Measurements from ENCODE around the gene COX6B2. TPM values are rescaled to one million over a fixed set of nuclear protein-coding genes. Genes with fewer than 3 reads are reported as not detected.
A peak's percentile ranks its signal among the peaks of the same experiment; 100 is the strongest.

COX6B2 gene
- total and polyA plus RNA-seq, 2 of the 13 experiments (the other 11 are each of a cell fraction or from before 2014, with no cell fraction given) = 0.21 TPM; not detected in 1

DNA sequence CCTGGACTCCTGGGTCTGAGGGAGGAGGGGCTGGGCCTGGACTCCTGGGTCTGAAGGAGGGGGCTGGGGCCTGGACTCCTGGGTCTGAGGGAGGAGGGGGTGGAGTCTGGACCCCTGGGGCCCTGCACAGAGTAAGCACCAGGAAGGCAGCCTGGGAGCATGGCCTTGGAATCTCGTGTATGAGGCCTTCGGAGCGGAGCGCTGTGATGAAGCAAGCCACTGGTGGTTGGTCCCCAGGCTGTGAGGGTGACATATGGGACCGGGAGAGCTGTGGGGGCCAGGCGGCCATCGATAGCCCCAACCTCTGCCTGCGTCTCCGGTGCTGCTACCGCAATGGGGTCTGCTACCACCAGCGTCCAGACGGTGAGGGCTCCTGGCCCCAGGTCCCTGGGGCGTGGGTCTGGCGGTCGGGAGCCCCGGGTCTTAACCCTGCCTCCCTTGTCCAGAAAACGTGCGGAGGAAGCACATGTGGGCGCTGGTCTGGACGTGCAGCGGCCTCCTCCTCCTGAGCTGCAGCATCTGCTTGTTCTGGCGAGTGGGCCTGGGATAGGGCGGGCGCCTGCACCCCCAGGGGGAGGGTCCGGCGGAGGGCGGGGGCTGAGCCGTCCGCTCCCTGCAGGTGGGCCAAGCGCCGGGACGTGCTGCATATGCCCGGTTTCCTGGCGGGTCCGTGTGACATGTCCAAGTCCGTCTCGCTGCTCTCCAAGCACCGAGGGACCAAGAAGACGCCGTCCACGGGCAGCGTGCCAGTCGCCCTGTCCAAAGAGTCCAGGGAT lies 23.0 kb upstream of the COX6B2 start (continued):
- TF ChIP-seq, protein P1, sequence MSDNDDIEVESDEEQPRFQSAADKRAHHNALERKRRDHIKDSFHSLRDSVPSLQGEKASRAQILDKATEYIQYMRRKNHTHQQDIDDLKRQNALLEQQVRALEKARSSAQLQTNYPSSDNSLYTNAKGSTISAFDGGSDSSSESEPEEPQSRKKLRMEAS (IDR thresholded peaks at IDR 0.05) = 0 out of 2 replicates have a peak, but pooled peaks have one; percentile 6
- no peak for TF ChIP-seq U2AF2 (IDR thresholded peaks at IDR 0.05; ENCODE audit: low read depth, low read length)
- no peak for TF ChIP-seq ZNF589 (CRISPR knock-in tag; conservative IDR thresholded peaks at IDR 0.05)
- TF ChIP-seq, protein P2, sequence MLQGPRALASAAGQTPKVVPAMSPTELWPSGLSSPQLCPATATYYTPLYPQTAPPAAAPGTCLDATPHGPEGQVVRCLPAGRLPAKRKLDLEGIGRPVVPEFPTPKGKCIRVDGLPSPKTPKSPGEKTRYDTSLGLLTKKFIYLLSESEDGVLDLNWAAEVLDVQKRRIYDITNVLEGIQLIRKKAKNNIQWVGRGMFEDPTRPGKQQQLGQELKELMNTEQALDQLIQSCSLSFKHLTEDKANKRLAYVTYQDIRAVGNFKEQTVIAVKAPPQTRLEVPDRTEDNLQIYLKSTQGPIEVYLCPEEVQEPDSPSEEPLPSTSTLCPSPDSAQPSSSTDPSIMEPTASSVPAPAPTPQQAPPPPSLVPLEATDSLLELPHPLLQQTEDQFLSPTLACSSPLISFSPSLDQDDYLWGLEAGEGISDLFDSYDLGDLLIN (CRISPR knock-in tag; IDR thresholded peaks at IDR 0.05; ENCODE audit: borderline replicate concordance) = no peak
- TF ChIP-seq PATZ1 (CRISPR knock-in tag; IDR thresholded peaks at IDR 0.05) = peak; percentile 60; the same call in 1 of the 2 replicates
- no peak for TF ChIP-seq ZNF709 (CRISPR knock-in tag; IDR thresholded peaks at IDR 0.05)
- no peak for TF ChIP-seq LCORL (IDR thresholded peaks at IDR 0.05)
- peak; percentile 34; the same call in 1 of the 2 replicates for TF ChIP-seq LCORL (CRISPR knock-in tag; IDR thresholded peaks at IDR 0.05)
- TF ChIP-seq, protein P3, sequence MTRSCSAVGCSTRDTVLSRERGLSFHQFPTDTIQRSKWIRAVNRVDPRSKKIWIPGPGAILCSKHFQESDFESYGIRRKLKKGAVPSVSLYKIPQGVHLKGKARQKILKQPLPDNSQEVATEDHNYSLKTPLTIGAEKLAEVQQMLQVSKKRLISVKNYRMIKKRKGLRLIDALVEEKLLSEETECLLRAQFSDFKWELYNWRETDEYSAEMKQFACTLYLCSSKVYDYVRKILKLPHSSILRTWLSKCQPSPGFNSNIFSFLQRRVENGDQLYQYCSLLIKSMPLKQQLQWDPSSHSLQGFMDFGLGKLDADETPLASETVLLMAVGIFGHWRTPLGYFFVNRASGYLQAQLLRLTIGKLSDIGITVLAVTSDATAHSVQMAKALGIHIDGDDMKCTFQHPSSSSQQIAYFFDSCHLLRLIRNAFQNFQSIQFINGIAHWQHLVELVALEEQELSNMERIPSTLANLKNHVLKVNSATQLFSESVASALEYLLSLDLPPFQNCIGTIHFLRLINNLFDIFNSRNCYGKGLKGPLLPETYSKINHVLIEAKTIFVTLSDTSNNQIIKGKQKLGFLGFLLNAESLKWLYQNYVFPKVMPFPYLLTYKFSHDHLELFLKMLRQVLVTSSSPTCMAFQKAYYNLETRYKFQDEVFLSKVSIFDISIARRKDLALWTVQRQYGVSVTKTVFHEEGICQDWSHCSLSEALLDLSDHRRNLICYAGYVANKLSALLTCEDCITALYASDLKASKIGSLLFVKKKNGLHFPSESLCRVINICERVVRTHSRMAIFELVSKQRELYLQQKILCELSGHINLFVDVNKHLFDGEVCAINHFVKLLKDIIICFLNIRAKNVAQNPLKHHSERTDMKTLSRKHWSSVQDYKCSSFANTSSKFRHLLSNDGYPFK (CRISPR knock-in tag; IDR thresholded peaks at IDR 0.05; ENCODE audit: borderline replicate concordance) = 0 out of 2 replicates have a peak, but pooled peaks have one; percentile 9
- no peak for TF ChIP-seq DDIT3 (CRISPR knock-in tag; IDR thresholded peaks at IDR 0.05)
- TF ChIP-seq, protein P4, sequence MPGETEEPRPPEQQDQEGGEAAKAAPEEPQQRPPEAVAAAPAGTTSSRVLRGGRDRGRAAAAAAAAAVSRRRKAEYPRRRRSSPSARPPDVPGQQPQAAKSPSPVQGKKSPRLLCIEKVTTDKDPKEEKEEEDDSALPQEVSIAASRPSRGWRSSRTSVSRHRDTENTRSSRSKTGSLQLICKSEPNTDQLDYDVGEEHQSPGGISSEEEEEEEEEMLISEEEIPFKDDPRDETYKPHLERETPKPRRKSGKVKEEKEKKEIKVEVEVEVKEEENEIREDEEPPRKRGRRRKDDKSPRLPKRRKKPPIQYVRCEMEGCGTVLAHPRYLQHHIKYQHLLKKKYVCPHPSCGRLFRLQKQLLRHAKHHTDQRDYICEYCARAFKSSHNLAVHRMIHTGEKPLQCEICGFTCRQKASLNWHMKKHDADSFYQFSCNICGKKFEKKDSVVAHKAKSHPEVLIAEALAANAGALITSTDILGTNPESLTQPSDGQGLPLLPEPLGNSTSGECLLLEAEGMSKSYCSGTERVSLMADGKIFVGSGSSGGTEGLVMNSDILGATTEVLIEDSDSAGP (CRISPR knock-in tag; IDR thresholded peaks at IDR 0.05; ENCODE audit: borderline replicate concordance) = 0 out of 2 replicates have a peak, but pooled peaks have one; percentile 16
- TF ChIP-seq ZNF101 (CRISPR knock-in tag; IDR thresholded peaks at IDR 0.05; ENCODE audit: borderline replicate concordance, low read depth) = no peak
- peak; percentile 50 for TF ChIP-seq SAP130 (CRISPR knock-in tag; IDR thresholded peaks at IDR 0.05; ENCODE audit: low read depth)
- TF ChIP-seq ZSCAN22 (CRISPR knock-in tag; IDR thresholded peaks at IDR 0.05) = peak; percentile 98
- TF ChIP-seq, protein P5, sequence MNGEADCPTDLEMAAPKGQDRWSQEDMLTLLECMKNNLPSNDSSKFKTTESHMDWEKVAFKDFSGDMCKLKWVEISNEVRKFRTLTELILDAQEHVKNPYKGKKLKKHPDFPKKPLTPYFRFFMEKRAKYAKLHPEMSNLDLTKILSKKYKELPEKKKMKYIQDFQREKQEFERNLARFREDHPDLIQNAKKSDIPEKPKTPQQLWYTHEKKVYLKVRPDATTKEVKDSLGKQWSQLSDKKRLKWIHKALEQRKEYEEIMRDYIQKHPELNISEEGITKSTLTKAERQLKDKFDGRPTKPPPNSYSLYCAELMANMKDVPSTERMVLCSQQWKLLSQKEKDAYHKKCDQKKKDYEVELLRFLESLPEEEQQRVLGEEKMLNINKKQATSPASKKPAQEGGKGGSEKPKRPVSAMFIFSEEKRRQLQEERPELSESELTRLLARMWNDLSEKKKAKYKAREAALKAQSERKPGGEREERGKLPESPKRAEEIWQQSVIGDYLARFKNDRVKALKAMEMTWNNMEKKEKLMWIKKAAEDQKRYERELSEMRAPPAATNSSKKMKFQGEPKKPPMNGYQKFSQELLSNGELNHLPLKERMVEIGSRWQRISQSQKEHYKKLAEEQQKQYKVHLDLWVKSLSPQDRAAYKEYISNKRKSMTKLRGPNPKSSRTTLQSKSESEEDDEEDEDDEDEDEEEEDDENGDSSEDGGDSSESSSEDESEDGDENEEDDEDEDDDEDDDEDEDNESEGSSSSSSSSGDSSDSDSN (CRISPR knock-in tag; IDR thresholded peaks at IDR 0.05) = peak; percentile 84
- TF ChIP-seq TAF1 (CRISPR knock-in tag; IDR thresholded peaks at IDR 0.05) = 0 out of 2 replicates have a peak, but pooled peaks have one; percentile 14
- TF ChIP-seq POLR2A (IDR thresholded peaks at IDR 0.05; ENCODE audit: insufficient read depth in 1 of 2, low read depth in 2 of 2, low read length in 2 of 2) = peak in 1 of 2 experiments; percentile 45; a peak in 2 of 4 replicates
- peak; percentile 56; the same call in 1 of the 2 replicates for TF ChIP-seq ZNF264 (CRISPR knock-in tag; IDR thresholded peaks at IDR 0.05)

Measured in HepG2 (cell line).